SIG-M5 (cell line): ENCODE measurements around the gene PTPN23.

Source experiments
- DNase-seq: peaks from one replicate; lab custom pipeline; 2025; lab: John Stamatoyannopoulos, UW

Gene PTPN23

GRCh38 chr3:47407237-47407636 is 26.4 kb downstream of the PTPN23 start:
- no peak for DNase-seq

GRCh38 chr3:47407896-47408838 is 27.3 kb downstream of the PTPN23 start:
- DNase-seq = no peak

- DNase-seq = no peak
Measured at GRCh38 chr3:47408839-47409229, 28.0 kb downstream of the PTPN23 start.

DNA sequence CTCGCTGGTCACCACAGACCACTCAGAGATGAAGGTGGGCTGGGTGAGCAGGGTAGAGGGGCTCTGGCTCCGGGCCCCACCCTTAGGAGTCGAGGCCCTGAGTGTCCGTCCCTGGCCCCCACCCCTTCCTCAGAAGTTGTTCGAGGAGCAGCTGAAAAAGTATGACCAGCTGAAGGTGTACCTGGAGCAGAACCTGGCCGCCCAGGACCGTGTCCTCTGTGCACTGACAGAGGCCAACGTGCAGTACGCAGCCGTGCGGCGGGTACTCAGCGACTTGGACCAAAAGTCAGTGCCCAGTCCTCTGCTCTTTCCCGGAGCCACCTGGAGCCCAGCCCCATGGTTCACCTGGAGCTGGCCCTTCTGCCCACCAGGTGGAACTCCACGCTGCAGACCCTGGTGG is 28.5 kb downstream of the PTPN23 start:
- no peak for DNase-seq

DNA sequence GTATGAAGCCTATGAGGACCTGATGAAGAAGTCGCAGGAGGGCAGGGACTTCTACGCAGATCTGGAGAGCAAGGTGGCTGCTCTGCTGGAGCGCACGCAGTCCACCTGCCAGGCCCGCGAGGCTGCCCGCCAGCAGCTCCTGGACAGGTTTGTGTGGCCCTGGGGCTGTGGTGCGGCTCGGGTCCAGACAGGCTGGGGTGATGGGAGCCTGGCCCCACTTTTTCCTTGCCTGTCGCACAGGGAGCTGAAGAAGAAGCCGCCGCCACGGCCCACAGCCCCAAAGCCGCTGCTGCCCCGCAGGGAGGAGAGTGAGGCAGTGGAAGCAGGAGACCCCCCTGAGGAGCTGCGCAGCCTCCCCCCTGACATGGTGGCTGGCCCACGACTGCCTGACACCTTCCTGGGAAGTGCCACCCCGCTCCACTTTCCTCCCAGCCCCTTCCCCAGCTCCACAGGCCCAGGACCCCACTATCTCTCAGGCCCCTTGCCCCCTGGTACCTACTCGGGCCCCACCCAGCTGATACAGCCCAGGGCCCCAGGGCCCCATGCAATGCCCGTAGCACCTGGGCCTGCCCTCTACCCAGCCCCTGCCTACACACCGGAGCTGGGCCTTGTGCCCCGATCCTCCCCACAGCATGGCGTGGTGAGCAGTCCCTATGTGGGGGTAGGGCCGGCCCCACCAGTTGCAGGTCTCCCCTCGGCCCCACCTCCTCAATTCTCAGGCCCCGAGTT is 29.0 kb downstream of the PTPN23 start:
- no peak for DNase-seq

GRCh38 chr3:47410417-47410720 is 29.5 kb downstream of the PTPN23 start:
- no peak for DNase-seq

- no peak for DNase-seq
Measured at GRCh38 chr3:47410801-47411646, 30.2 kb downstream of the PTPN23 start.

DNA sequence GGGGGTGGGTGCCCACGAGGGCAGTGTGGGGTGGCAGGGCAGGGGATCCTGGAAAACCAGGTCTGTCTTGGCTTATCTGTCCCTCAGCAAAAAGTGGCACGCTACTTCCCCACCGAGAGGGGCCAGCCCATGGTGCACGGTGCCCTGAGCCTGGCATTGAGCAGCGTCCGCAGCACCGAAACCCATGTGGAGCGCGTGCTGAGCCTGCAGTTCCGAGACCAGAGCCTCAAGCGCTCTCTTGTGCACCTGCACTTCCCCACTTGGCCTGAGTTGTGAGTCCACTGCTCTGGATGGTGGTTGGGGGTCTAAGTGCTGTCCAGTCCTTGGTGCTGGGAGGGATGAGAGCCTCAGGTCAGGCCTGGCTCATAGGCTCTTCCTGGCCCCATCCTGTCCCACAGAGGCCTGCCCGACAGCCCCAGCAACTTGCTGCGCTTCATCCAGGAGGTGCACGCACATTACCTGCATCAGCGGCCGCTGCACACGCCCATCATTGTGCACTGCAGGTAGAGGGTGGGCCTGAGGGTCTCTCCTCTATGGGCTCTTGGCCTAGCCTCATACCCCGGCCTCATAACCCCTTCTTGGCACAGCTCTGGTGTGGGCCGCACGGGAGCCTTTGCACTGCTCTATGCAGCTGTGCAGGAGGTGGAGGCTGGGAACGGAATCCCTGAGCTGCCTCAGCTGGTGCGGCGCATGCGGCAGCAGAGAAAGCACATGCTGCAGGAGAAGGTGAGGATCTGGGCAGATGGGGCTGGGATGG is 31.1 kb downstream of the PTPN23 start:
- DNase-seq = no peak

- DNase-seq = no peak
Measured at GRCh38 chr3:47412453-47412756, 31.6 kb downstream of the PTPN23 start.

- no peak for DNase-seq
Measured at GRCh38 chr3:47412842-47413520, 32.2 kb downstream of the PTPN23 start.

DNA sequence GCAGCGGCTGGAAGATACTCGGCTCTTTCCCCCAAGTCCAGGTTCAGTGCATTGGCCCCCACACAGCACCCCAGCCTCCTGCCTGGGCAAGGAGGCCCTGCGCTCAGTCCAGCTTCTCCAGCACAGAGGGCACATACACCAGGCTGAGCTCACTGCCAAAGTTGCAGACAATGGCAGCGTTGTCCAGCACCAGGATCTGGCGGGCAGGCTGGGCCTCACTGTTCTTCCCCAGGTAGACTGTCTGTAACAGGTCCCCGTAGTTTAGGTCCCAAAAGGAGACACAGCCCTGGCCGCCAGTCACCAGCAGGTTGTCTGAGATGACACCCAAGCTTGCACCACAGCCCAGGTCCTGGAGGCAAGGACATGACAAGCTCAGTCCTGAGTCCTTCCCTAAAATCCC is 32.9 kb downstream of the PTPN23 start:
- no peak for DNase-seq

GRCh38 chr3:47414161-47414564 is 33.3 kb downstream of the PTPN23 start:
- no peak for DNase-seq

GRCh38 chr3:47414666-47415587 is 34.1 kb downstream of the PTPN23 start:
- DNase-seq = no peak

- no peak for DNase-seq
Measured at GRCh38 chr3:47416041-47416440, 35.2 kb downstream of the PTPN23 start.

DNA sequence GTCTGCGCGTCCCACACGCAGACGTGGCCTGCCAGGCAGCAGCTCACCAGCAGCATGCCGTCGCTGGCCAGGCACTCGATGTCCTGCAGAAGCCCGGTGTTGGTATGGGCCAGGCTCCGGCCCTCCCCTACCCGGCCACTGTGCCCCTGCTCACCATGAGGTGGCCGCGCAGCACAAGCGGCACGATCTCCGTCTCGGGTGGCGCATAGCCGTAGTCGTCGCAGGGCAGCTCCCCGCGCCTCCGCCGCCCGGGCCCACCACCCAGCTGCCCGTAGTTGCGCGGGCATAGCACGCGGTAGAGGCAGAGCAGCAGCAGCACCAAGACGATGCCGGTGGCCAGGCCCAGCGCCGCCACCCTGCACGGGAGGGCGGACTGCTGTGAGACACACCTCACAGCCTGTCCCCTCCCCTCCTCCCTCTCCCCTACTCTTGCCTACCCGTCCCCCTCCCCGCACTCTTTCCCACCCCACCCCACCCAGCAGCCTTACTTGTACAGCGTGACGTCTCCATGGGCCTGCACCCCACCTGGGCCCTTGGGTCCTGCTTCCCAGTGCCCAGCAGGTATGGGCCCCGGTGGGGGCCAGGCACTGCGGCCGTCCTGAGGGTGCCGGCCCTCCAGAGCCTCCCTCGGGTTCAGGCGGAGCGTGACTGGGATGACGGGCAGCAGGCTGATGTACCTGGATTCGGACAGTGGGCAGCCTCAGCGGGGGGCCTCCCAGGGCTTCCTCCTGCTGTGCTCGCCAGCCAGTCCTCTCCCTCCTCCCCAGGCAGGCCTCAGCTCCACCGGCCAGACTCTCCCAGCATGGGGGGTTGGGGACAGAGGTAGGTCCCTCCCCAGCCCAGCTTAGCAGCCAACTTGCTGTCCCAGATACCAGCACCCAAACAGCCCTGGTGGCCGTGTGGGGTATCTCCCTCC is 37.6 kb downstream of the PTPN23 start:
- no peak for DNase-seq

GRCh38 chr3:47419083-47420043 is 38.5 kb downstream of the PTPN23 start:
- DNase-seq = no peak

DNA sequence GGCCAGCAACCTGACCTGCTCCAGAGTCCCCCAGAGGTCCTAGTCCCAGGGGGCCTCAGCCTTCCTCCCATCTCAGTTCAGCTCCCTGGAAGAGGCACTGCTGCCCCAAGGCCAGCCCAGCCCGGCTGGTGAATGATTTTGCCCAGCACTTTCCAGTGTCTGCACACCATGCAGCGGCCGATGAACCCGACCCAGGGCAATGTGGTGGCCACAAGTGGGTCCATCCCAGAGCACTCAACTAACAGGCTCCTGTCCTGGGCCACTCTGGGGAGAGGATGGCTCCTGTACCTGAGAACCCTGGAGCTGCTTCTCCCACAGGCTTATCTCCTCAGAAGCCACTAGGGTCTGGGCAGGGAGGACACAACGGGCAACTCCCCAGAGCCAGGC is 39.2 kb downstream of the PTPN23 start:
- DNase-seq = no peak
